ENCODE data around the gene TNFRSF12A.

- TF ChIP-seq CTCF (IDR thresholded peaks at IDR 0.05): no peak
- no peak for TF ChIP-seq POLR2A (IDR thresholded peaks at IDR 0.05)
- no peak for TF ChIP-seq EP300 (IDR thresholded peaks at IDR 0.05)
These were observed 19.6 kb upstream of the TNFRSF12A start for GRCh38 chr16:3000540-3000939.
